Effector CD4-positive, alpha-beta T cell (primary cell): Measurements from ENCODE around the gene TACSTD2.
"Not testable (repeated sequence)": the region's sequence is repeated elsewhere in the genome, so short reads cannot be mapped to it uniquely, and the experiment has no call there.

Experiments used
- DNase-seq: peaks from one replicate; pipeline ENCODE4 v3.0.0-alpha.2; 2020

Gene TACSTD2

GRCh38 chr1:58586271-58586670, 9.2 kb upstream of the TACSTD2 start:
- no peak for DNase-seq

- DNase-seq = no peak
These were observed 8.6 kb upstream of the TACSTD2 start for GRCh38 chr1:58585581-58586151.

- no peak for DNase-seq
These were observed 8.1 kb upstream of the TACSTD2 start for GRCh38 chr1:58585166-58585565.

- DNase-seq = no peak
These were observed 7.2 kb upstream of the TACSTD2 start for GRCh38 chr1:58584082-58584895.

GRCh38 chr1:58583496-58583895, 6.4 kb upstream of the TACSTD2 start:
- DNase-seq = no peak

- not testable (repeated sequence) for DNase-seq
These were observed 5.1 kb upstream of the TACSTD2 start for GRCh38 chr1:58582143-58582542.

- no peak for DNase-seq
These were observed 4.6 kb upstream of the TACSTD2 start for GRCh38 chr1:58581641-58582040.

GRCh38 chr1:58580186-58580585, 3.1 kb upstream of the TACSTD2 start:
- DNase-seq = no peak

GRCh38 chr1:58577654-58578030, 590 bp upstream of the TACSTD2 start:
- no peak for DNase-seq

GRCh38 chr1:58576325-58576726, 726 bp downstream of the TACSTD2 start:
- DNase-seq = no peak

GRCh38 chr1:58575551-58576324, 1.3 kb downstream of the TACSTD2 start:
- no peak for DNase-seq

GRCh38 chr1:58574816-58575215, 2.2 kb downstream of the TACSTD2 start:
- DNase-seq = no peak

- peak; percentile 19 for DNase-seq
These were observed 3.1 kb downstream of the TACSTD2 start for GRCh38 chr1:58573705-58574591.

GRCh38 chr1:58573138-58573537, 3.9 kb downstream of the TACSTD2 start:
- no peak for DNase-seq

- DNase-seq = no peak
These were observed 4.4 kb downstream of the TACSTD2 start for GRCh38 chr1:58572690-58573089.

- DNase-seq = no peak
These were observed 5.4 kb downstream of the TACSTD2 start for GRCh38 chr1:58571616-58572015.

GRCh38 chr1:58570817-58571216, 6.2 kb downstream of the TACSTD2 start:
- no peak for DNase-seq

- DNase-seq = no peak
These were observed 7.0 kb downstream of the TACSTD2 start for GRCh38 chr1:58570094-58570493.

GRCh38 chr1:58568911-58569310, 8.1 kb downstream of the TACSTD2 start:
- no peak for DNase-seq

- DNase-seq = no peak
These were observed 8.7 kb downstream of the TACSTD2 start for GRCh38 chr1:58568271-58568860.

GRCh38 chr1:58566339-58566738, 10.7 kb downstream of the TACSTD2 start:
- DNase-seq = no peak

GRCh38 chr1:58563715-58564114, 13.3 kb downstream of the TACSTD2 start:
- not testable (repeated sequence) for DNase-seq
